Measurements from ENCODE around the gene TSPAN18. TPM values are rescaled to one million over a fixed set of nuclear protein-coding genes. Genes with fewer than 3 reads are reported as not detected.

Gene TSPAN18
- total RNA-seq, 1 donor from 2014 or later, result 31.7 TPM

- Mint-ChIP-seq H3K9me3 (ENCODE audit: unreplicated experiment) (peaks cover 12% of the 10 kb centered on the region), H3K27me3 (ENCODE audit: low read depth, unreplicated experiment) (peaks cover 48% of the 10 kb centered on the region), H3K4me1 (ENCODE audit: low read depth, unreplicated experiment) (peaks cover 16% of the 10 kb centered on the region), H3K36me3 (ENCODE audit: low read depth, unreplicated experiment) (peaks cover 2% of the 10 kb centered on the region), H3K4me3 (ENCODE audit: unreplicated experiment) (no peak overlapping the region), H3K27ac (ENCODE audit: unreplicated experiment) (no peak overlapping the region)
- Histone ChIP-seq H3K4me3 (ENCODE audit: insufficient read depth, low read depth, low read length) (no peak overlapping the region), H3K9ac (ENCODE audit: low read length) (no peak overlapping the region), H3K79me2 (ENCODE audit: insufficient read depth, low read length) (no peaks in the 10 kb centered on the region), H2AFZ (ENCODE audit: low read depth, low read length) (no peak overlapping the region), H3K36me3 (ENCODE audit: insufficient read depth, low read length) (no peaks in the 10 kb centered on the region), H3K27ac (ENCODE audit: low read depth, low read length) (no peak overlapping the region), H4K20me1 (ENCODE audit: insufficient read depth, low read length) (no peaks in the 10 kb centered on the region), H3K27me3 (ENCODE audit: insufficient read depth, low read length) (peaks cover 19% of the 10 kb centered on the region), H3K9me3 (ENCODE audit: insufficient read depth, low read depth, low read length) (peaks cover 5% of the 10 kb centered on the region), H3K4me2 (ENCODE audit: low read length) (no peak overlapping the region), H3K4me1 (ENCODE audit: insufficient read depth, low read length) (no peaks in the 10 kb centered on the region)
- DNase-seq (ENCODE audit: low read depth) (no peak), FAIRE-seq (no peak)
- TF ChIP-seq CTCF (IDR thresholded peaks at IDR 0.05; ENCODE audit: insufficient read depth, low read depth, low read length), result no peak
- TF ChIP-seq EZH2 (IDR thresholded peaks at IDR 0.05; ENCODE audit: insufficient read depth, low read length), result no peak
Observed at GRCh38 chr11:44835296-44835695, 108.5 kb downstream of the TSPAN18 start.

GRCh38 chr11:44835938-44836337 lies 109.2 kb downstream of the TSPAN18 start:
- Histone ChIP-seq H4K20me1 (ENCODE audit: insufficient read depth, low read length) (no peaks in the 10 kb centered on the region), H3K4me1 (ENCODE audit: insufficient read depth, low read length) (no peaks in the 10 kb centered on the region), H3K9ac (ENCODE audit: low read length) (no peak overlapping the region), H3K4me2 (ENCODE audit: low read length) (no peak overlapping the region), H2AFZ (ENCODE audit: low read depth, low read length) (no peak overlapping the region), H3K36me3 (ENCODE audit: insufficient read depth, low read length) (no peaks in the 10 kb centered on the region), H3K4me3 (ENCODE audit: insufficient read depth, low read depth, low read length) (no peak overlapping the region), H3K79me2 (ENCODE audit: insufficient read depth, low read length) (no peaks in the 10 kb centered on the region), H3K27ac (ENCODE audit: low read depth, low read length) (no peak overlapping the region), H3K27me3 (ENCODE audit: insufficient read depth, low read length) (peaks cover 17% of the 10 kb centered on the region), H3K9me3 (ENCODE audit: insufficient read depth, low read depth, low read length) (peaks cover 5% of the 10 kb centered on the region)
- peaks cover 54% of the 10 kb centered on the region for H3K27me3 Mint-ChIP-seq (ENCODE audit: low read depth, unreplicated experiment)
- DNase-seq (ENCODE audit: low read depth), result no peak
- no peak for FAIRE-seq
- H3K4me3 Mint-ChIP-seq (ENCODE audit: unreplicated experiment), result no peak overlapping the region
- TF ChIP-seq EZH2 (IDR thresholded peaks at IDR 0.05; ENCODE audit: insufficient read depth, low read length), result no peak
- TF ChIP-seq CTCF (IDR thresholded peaks at IDR 0.05; ENCODE audit: insufficient read depth, low read depth, low read length), result no peak
- peaks cover 2% of the 10 kb centered on the region for H3K36me3 Mint-ChIP-seq (ENCODE audit: low read depth, unreplicated experiment)
- H3K9me3 Mint-ChIP-seq (ENCODE audit: unreplicated experiment), result peaks cover 12% of the 10 kb centered on the region
- H3K4me1 Mint-ChIP-seq (ENCODE audit: low read depth, unreplicated experiment), result peaks cover 16% of the 10 kb centered on the region
- no peak overlapping the region for H3K27ac Mint-ChIP-seq (ENCODE audit: unreplicated experiment)

- H3K4me3 Mint-ChIP-seq (ENCODE audit: unreplicated experiment), result no peak overlapping the region
- peaks cover 48% of the 10 kb centered on the region for H3K27me3 Mint-ChIP-seq (ENCODE audit: low read depth, unreplicated experiment)
- Histone ChIP-seq H3K4me3 (ENCODE audit: insufficient read depth, low read depth, low read length) (no peak overlapping the region), H4K20me1 (ENCODE audit: insufficient read depth, low read length) (no peaks in the 10 kb centered on the region), H3K9ac (ENCODE audit: low read length) (no peak overlapping the region), H2AFZ (ENCODE audit: low read depth, low read length) (no peak overlapping the region), H3K4me1 (ENCODE audit: insufficient read depth, low read length) (peaks cover 11% of the 10 kb centered on the region), H3K36me3 (ENCODE audit: insufficient read depth, low read length) (no peaks in the 10 kb centered on the region), H3K27me3 (ENCODE audit: insufficient read depth, low read length) (peaks cover 10% of the 10 kb centered on the region), H3K4me2 (ENCODE audit: low read length) (no peak overlapping the region), H3K9me3 (ENCODE audit: insufficient read depth, low read depth, low read length) (peaks cover 5% of the 10 kb centered on the region), H3K79me2 (ENCODE audit: insufficient read depth, low read length) (no peaks in the 10 kb centered on the region), H3K27ac (ENCODE audit: low read depth, low read length) (no peak overlapping the region)
- H3K36me3 Mint-ChIP-seq (ENCODE audit: low read depth, unreplicated experiment), result peaks cover 2% of the 10 kb centered on the region
- H3K9me3 Mint-ChIP-seq (ENCODE audit: unreplicated experiment), result peaks cover 12% of the 10 kb centered on the region
- FAIRE-seq (no peak), DNase-seq (ENCODE audit: low read depth) (peak; percentile 38)
- TF ChIP-seq EZH2 (IDR thresholded peaks at IDR 0.05; ENCODE audit: insufficient read depth, low read length) (no peak), CTCF (IDR thresholded peaks at IDR 0.05; ENCODE audit: insufficient read depth, low read depth, low read length) (no peak)
- H3K4me1 Mint-ChIP-seq (ENCODE audit: low read depth, unreplicated experiment), result peaks cover 26% of the 10 kb centered on the region
- no peak overlapping the region for H3K27ac Mint-ChIP-seq (ENCODE audit: unreplicated experiment)
Observed at GRCh38 chr11:44837661-44838060, 110.9 kb downstream of the TSPAN18 start.
